Measurements from ENCODE around the gene TMED4. TPM values are rescaled to one million over a fixed set of nuclear protein-coding genes. Genes with fewer than 3 reads are reported as not detected.

TMED4 gene
- polyA plus RNA-seq, 1 of the 3 experiments (the other 2 are of a cell fraction): 145 TPM

DNA sequence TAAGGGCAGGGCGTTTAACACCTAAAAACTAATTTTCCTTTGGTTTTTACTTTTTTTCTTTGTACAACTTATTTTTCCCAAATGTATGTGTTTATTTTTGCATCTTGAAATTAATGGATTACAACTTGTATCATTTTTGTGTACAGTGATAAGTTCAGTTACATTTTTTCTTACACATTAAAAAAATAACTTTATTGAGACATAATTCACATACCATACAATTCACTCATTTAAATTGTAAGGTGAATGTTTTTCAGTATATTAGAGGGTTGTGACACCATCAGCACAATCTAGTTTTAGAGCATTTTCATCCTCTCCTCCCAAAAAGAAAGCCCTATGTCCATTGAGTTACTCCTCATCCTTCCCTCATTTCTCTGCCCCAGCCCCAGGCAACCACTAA lies 36.0 kb upstream of the TMED4 start (continued):
- TF ChIP-seq, protein P1, sequence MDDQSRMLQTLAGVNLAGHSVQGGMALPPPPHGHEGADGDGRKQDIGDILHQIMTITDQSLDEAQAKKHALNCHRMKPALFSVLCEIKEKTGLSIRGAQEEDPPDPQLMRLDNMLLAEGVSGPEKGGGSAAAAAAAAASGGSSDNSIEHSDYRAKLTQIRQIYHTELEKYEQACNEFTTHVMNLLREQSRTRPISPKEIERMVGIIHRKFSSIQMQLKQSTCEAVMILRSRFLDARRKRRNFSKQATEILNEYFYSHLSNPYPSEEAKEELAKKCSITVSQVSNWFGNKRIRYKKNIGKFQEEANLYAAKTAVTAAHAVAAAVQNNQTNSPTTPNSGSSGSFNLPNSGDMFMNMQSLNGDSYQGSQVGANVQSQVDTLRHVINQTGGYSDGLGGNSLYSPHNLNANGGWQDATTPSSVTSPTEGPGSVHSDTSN (IDR thresholded peaks at IDR 0.05): no peak
- TF ChIP-seq, protein P2, sequence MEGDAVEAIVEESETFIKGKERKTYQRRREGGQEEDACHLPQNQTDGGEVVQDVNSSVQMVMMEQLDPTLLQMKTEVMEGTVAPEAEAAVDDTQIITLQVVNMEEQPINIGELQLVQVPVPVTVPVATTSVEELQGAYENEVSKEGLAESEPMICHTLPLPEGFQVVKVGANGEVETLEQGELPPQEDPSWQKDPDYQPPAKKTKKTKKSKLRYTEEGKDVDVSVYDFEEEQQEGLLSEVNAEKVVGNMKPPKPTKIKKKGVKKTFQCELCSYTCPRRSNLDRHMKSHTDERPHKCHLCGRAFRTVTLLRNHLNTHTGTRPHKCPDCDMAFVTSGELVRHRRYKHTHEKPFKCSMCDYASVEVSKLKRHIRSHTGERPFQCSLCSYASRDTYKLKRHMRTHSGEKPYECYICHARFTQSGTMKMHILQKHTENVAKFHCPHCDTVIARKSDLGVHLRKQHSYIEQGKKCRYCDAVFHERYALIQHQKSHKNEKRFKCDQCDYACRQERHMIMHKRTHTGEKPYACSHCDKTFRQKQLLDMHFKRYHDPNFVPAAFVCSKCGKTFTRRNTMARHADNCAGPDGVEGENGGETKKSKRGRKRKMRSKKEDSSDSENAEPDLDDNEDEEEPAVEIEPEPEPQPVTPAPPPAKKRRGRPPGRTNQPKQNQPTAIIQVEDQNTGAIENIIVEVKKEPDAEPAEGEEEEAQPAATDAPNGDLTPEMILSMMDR (IDR thresholded peaks at IDR 0.05): no peak
- TF ChIP-seq NRF1 (IDR thresholded peaks at IDR 0.05; ENCODE audit: low read depth, low read length): no peak

DNA sequence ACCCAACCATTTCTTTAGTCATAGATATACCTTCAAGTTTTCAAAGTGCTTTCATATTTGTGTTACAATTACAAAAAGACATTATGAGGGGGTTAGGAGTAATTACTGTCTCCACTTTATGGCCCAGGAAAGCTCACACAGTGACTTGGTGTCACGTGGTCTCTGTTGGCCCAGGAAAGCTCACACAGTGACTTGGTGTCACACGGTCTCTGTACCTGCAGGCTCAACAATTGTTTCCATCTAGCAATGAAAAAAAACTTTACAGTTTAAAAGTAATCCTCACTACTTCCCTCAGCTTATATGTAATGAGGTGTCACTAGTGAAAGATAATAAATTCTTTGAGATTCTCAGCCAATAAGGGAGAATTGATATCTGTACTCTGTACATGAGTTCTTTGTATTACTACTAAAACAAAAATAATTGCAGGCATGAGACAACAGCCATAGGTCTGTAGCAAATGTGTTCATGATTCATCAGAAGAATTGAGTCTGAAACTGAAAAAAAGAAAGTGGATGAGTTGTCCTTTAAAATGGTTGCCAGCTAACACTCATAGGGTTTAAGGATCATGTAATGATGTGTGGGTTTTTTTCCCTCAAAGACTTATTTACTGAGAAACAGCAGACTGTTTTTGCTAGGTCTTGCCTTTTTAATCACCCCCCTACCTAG lies 35.3 kb upstream of the TMED4 start:
- 87% methylated on average over 2 of the region's 2 CpGs for WGBS (ENCODE audit: low lambda C conversion rate)
- H3K9me2 ChIP-seq: no peaks in the 10 kb centered on the region
- H2AFZ ChIP-seq (ENCODE audit: low read depth): no peak overlapping the region
- ChIA-PET CTCF (interaction anchor here (1.4 kb wide), 1 partner anchor 181 kb away, joined by 4 read pairs; no protein-coding TSS in a partner anchor), POLR2A (no interaction called here)
- no peak for DNase-seq
- H3K4me1 ChIP-seq (ENCODE audit: control insufficient read depth in 1 of 2, insufficient read depth in 2 of 2, low read depth in 1 of 2, low read length in 1 of 2): peaks cover 0 to 9% of the 10 kb centered on the region in 2 experiments; a peak in 3 of 4 replicates
- H3K36me3 ChIP-seq (replicated peaks in 1 of 2; ENCODE audit: control insufficient read depth in 1 of 2, insufficient read depth in 2 of 2, low read length in 1 of 2): peaks cover 3% of the 10 kb centered on the region in 2 experiments
- peaks cover 17% of the 10 kb centered on the region for H3F3A ChIP-seq (replicated peaks; ENCODE audit: insufficient read depth)
- peaks cover 98% of the 10 kb centered on the region for H3K79me2 ChIP-seq (ENCODE audit: insufficient read depth)
- TF ChIP-seq FOSL2 (IDR thresholded peaks at IDR 0.05; ENCODE audit: borderline replicate concordance, low read depth) (peak; percentile 53), TCF12 (IDR thresholded peaks at IDR 0.05) (0 out of 2 replicates have a peak, but pooled peaks have one; percentile 15), FOXJ3 (CRISPR knock-in tag; IDR thresholded peaks at IDR 0.05) (no peak), JUND (IDR thresholded peaks at IDR 0.05) (peak; percentile 38)
- TF ChIP-seq, protein P3, sequence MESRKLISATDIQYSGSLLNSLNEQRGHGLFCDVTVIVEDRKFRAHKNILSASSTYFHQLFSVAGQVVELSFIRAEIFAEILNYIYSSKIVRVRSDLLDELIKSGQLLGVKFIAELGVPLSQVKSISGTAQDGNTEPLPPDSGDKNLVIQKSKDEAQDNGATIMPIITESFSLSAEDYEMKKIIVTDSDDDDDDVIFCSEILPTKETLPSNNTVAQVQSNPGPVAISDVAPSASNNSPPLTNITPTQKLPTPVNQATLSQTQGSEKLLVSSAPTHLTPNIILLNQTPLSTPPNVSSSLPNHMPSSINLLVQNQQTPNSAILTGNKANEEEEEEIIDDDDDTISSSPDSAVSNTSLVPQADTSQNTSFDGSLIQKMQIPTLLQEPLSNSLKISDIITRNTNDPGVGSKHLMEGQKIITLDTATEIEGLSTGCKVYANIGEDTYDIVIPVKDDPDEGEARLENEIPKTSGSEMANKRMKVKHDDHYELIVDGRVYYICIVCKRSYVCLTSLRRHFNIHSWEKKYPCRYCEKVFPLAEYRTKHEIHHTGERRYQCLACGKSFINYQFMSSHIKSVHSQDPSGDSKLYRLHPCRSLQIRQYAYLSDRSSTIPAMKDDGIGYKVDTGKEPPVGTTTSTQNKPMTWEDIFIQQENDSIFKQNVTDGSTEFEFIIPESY (IDR thresholded peaks at IDR 0.05; ENCODE audit: borderline replicate concordance, low read depth): no peak
- peak overlapping the region; percentile 16; the same call in 1 of the 2 replicates for H3K9ac ChIP-seq
- no peaks in the 10 kb centered on the region for H3K9me3 ChIP-seq
- no peaks in the 10 kb centered on the region for H3K27me3 ChIP-seq (ENCODE audit: insufficient read depth)
- H3K27ac ChIP-seq (ENCODE audit: low read depth in 2 of 2, low read length in 1 of 2): peak overlapping the region in 1 of 2 experiments; percentile 67; a peak in 2 of 4 replicates
- peak overlapping the region; percentile 49 for H3K4me2 ChIP-seq
- no peak overlapping the region for H3K4me3 ChIP-seq (ENCODE audit: low read depth in 2 of 2, low read length in 1 of 2)
- 0 out of 2 replicates have a peak, but pooled peaks cover 5% of the 10 kb centered on the region for H4K20me1 ChIP-seq (ENCODE audit: insufficient read depth)

DNA sequence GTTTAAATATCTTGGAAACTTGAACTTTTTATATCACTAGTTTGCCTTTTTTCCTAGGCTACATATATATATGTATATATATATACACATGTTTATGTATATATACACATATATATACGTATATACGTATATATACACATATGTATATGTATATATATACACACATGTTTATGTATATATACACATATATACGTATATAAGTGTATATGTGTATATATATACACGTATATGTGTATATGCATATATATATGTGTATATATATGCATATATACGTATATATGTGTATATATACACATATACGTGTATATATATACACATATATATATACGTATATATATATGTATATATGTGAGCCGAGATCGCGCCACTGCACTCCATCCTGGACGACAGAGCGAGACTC lies 34.5 kb upstream of the TMED4 start:
- no peaks in the 10 kb centered on the region for H3K9me3 ChIP-seq
- POLR2A ChIA-PET: no interaction called here
- CTCF ChIA-PET: interaction anchor here (0.9 to 1.4 kb wide), 2 partner anchors 46 to 182 kb away, joined by 3 to 4 read pairs; no protein-coding TSS in a partner anchor
- H3F3A ChIP-seq (replicated peaks; ENCODE audit: insufficient read depth): peaks cover 21% of the 10 kb centered on the region
- H3K9ac ChIP-seq: no peak overlapping the region
- H3K4me3 ChIP-seq (ENCODE audit: low read depth in 2 of 2, low read length in 1 of 2): no peak overlapping the region
- WGBS (ENCODE audit: low lambda C conversion rate): 94% methylated on average over 12 of the region's 12 CpGs
- peaks cover 0 to 9% of the 10 kb centered on the region in 2 experiments; a peak in 3 of 4 replicates for H3K4me1 ChIP-seq (ENCODE audit: control insufficient read depth in 1 of 2, insufficient read depth in 2 of 2, low read depth in 1 of 2, low read length in 1 of 2)
- H3K4me2 ChIP-seq: no peak overlapping the region
- peaks cover 3% of the 10 kb centered on the region in 2 experiments for H3K36me3 ChIP-seq (replicated peaks in 1 of 2; ENCODE audit: control insufficient read depth in 1 of 2, insufficient read depth in 2 of 2, low read length in 1 of 2)
- peaks cover 98% of the 10 kb centered on the region for H3K79me2 ChIP-seq (ENCODE audit: insufficient read depth)
- 0 out of 2 replicates have a peak, but pooled peaks cover 4% of the 10 kb centered on the region for H4K20me1 ChIP-seq (ENCODE audit: insufficient read depth)
- H3K27me3 ChIP-seq (ENCODE audit: insufficient read depth): no peaks in the 10 kb centered on the region
- DNase-seq: no peak
- no peak overlapping the region for H3K27ac ChIP-seq (ENCODE audit: low read depth in 2 of 2, low read length in 1 of 2)
- no peak overlapping the region for H2AFZ ChIP-seq (ENCODE audit: low read depth)
- no peaks in the 10 kb centered on the region for H3K9me2 ChIP-seq
- no peak for TF ChIP-seq RXRA (IDR thresholded peaks at IDR 0.05; ENCODE audit: borderline replicate concordance, low read depth)
- TF ChIP-seq SMC3 (IDR thresholded peaks at IDR 0.05; ENCODE audit: low read depth, low read length): no peak
- TF ChIP-seq FOXJ3 (CRISPR knock-in tag; IDR thresholded peaks at IDR 0.05): no peak
- no peak for TF ChIP-seq EP300 (IDR thresholded peaks at IDR 0.05; ENCODE audit: borderline replicate concordance in 1 of 2, low read depth in 1 of 2, low read length in 1 of 2)
- no peak for TF ChIP-seq NFIC (IDR thresholded peaks at IDR 0.05; ENCODE audit: borderline replicate concordance)
- TF ChIP-seq YY1 (IDR thresholded peaks at IDR 0.05; ENCODE audit: low read depth): no peak
- TF ChIP-seq, protein P2 (IDR thresholded peaks at IDR 0.05): no peak
- TF ChIP-seq ELF1 (IDR thresholded peaks at IDR 0.05): no peak
- TF ChIP-seq TCF12 (IDR thresholded peaks at IDR 0.05): no peak
- TF ChIP-seq, protein P4, sequence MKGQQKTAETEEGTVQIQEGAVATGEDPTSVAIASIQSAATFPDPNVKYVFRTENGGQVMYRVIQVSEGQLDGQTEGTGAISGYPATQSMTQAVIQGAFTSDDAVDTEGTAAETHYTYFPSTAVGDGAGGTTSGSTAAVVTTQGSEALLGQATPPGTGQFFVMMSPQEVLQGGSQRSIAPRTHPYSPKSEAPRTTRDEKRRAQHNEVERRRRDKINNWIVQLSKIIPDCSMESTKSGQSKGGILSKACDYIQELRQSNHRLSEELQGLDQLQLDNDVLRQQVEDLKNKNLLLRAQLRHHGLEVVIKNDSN (IDR thresholded peaks at IDR 0.05; ENCODE audit: borderline replicate concordance, low read depth): no peak
- no peak for TF ChIP-seq RCOR1 (IDR thresholded peaks at IDR 0.05; ENCODE audit: low read length)
- TF ChIP-seq FOXM1 (IDR thresholded peaks at IDR 0.05; ENCODE audit: low read depth): no peak

All from SK-N-SH (cell line).